GM19455 (cell line): ENCODE data around the gene RASD1.
"Not testable (repeated sequence)": the region's sequence is repeated elsewhere in the genome, so short reads cannot be mapped to it uniquely, and the experiment has no call there.

ENCODE experiments used
- ATAC-seq: cut with Tn5 transposase; IDR thresholded peaks from one replicate; pipeline ENCODE4 v1.9.1; 2021; ENCODE audit not compliant: unreplicated experiment

The RASD1 gene

GRCh38 chr17:17472333-17472920 is 23.8 kb downstream of the RASD1 start:
- ATAC-seq, result no peak

- no peak for ATAC-seq
Observed at GRCh38 chr17:17469996-17470395, 26.2 kb downstream of the RASD1 start.

- ATAC-seq, result no peak
Observed at GRCh38 chr17:17469358-17469757, 26.8 kb downstream of the RASD1 start.

- ATAC-seq, result no peak
Observed at GRCh38 chr17:17468217-17469010, 27.8 kb downstream of the RASD1 start.

- no peak for ATAC-seq
Observed at GRCh38 chr17:17467720-17468119, 28.5 kb downstream of the RASD1 start.

GRCh38 chr17:17467016-17467415 is 29.2 kb downstream of the RASD1 start:
- no peak for ATAC-seq

- no peak for ATAC-seq
Observed at GRCh38 chr17:17466511-17466910, 29.7 kb downstream of the RASD1 start.

GRCh38 chr17:17465878-17466277 is 30.3 kb downstream of the RASD1 start:
- not testable (repeated sequence) for ATAC-seq

- no peak for ATAC-seq
Observed at GRCh38 chr17:17463821-17464220, 32.4 kb downstream of the RASD1 start.

- ATAC-seq, result no peak
Observed at GRCh38 chr17:17462048-17462824, 34.0 kb downstream of the RASD1 start.

GRCh38 chr17:17460038-17460437 is 36.2 kb downstream of the RASD1 start:
- ATAC-seq, result no peak

- ATAC-seq, result no peak
Observed at GRCh38 chr17:17457680-17458079, 38.5 kb downstream of the RASD1 start.

- ATAC-seq, result no peak
Observed at GRCh38 chr17:17456251-17456650, 39.9 kb downstream of the RASD1 start.

GRCh38 chr17:17455173-17455572 is 41.0 kb downstream of the RASD1 start:
- no peak for ATAC-seq

GRCh38 chr17:17454700-17455099 is 41.5 kb downstream of the RASD1 start:
- not testable (repeated sequence) for ATAC-seq

GRCh38 chr17:17454276-17454675 is 41.9 kb downstream of the RASD1 start:
- ATAC-seq, result no peak

- no peak for ATAC-seq
Observed at GRCh38 chr17:17453088-17453487, 43.1 kb downstream of the RASD1 start.

- no peak for ATAC-seq
Observed at GRCh38 chr17:17448723-17449122, 47.5 kb downstream of the RASD1 start.

GRCh38 chr17:17448076-17448475 is 48.1 kb downstream of the RASD1 start:
- ATAC-seq, result no peak

- no peak for ATAC-seq
Observed at GRCh38 chr17:17447264-17447663, 48.9 kb downstream of the RASD1 start.

- ATAC-seq, result no peak
Observed at GRCh38 chr17:17446666-17447155, 49.5 kb downstream of the RASD1 start.
